Upper lobe of left lung (tissue), 6 donors: ENCODE measurements around the gene SLC8A2. TPM values are rescaled to one million over a fixed set of nuclear protein-coding genes. Genes with fewer than 3 reads are reported as not detected.

ENCODE experiments used
- ATAC-seq, 2 donors: fragments of 200-7000 bp; cut with Tn5 transposase; one replicate each; pipeline ENCODE4 v1.9.1; 2022; ENCODE audit warnings: mild to moderate bottlenecking in 2 of 2, moderate library complexity in 2 of 2; ENCODE audit not compliant: low FRiP score in 2 of 2
- DNase-seq, 2 donors: peaks; one replicate each; pipeline ENCODE4 v3.0.0-alpha.2; 2019 to 2020
- H3K27ac ChIP-seq, 4 donors: fragments of 200-600 bp; sonication (generic); one replicate each; pipeline ENCODE4 v1.5.1; 2016 to 2019
- H3K27me3 ChIP-seq, 4 donors: fragments of 200-600 bp; sonication (generic); one replicate each; pipeline ENCODE4 v1.5.1; 2017 to 2019
- H3K36me3 ChIP-seq, 4 donors: fragments of 200-600 bp; sonication (generic); one replicate each; pipeline ENCODE4 v1.5.1; 2016 to 2019
- H3K4me1 ChIP-seq, 4 donors: fragments of 200-600 bp; sonication (generic); one replicate each; pipeline ENCODE4 v1.5.1; 2018 to 2019
- H3K4me3 ChIP-seq, 4 donors: fragments of 200-600 bp; sonication (generic); one replicate each; pipeline ENCODE4 v1.5.1; 2017 to 2019; ENCODE audit warnings: mild to moderate bottlenecking in 2 of 4, moderate library complexity in 1 of 4
- H3K9me3 ChIP-seq, 4 donors: fragments of 200-600 bp; sonication (generic); one replicate each; pipeline ENCODE4 v1.5.1; 2018 to 2019
- EP300 ChIP-seq, 4 donors: sonication (generic); formaldehyde crosslinking; IDR thresholded peaks; one replicate each; pipeline ENCODE4 v1.5.1; 2017; ENCODE audit warnings: antibody characterized with exemption in 4 of 4, control low read depth in 2 of 4
- POLR2A ChIP-seq, 4 donors: fragments of 450-650 bp; IDR thresholded peaks; one replicate each; pipeline ENCODE4 v1.5.1; 2016 to 2017; ENCODE audit warnings: antibody characterized with exemption in 4 of 4, mild to moderate bottlenecking in 2 of 4
- POLR2AphosphoS5 ChIP-seq, 2 donors: sonication (generic); formaldehyde crosslinking; IDR thresholded peaks; one replicate each; pipeline ENCODE4 v1.5.1; 2017; ENCODE audit warnings: antibody characterized with exemption in 2 of 2
- WGBS, 2 donors: methylation state at CpG; one replicate each; pipeline ENCODE4 v1.1.5; 2017 to 2018; 5-methylcytosine and 5-hydroxymethylcytosine counted together
- total RNA-seq, 6 donors: library from RNA; depleted of rRNA in 4 of 6; stranded (reverse); fragments of >200 nt in 4 of 6; gene quantifications; one replicate each; pipeline versions ENCODE4 v1.1.0 to v1.2.1, GENCODE V29; 2016 to 2021
- TF ChIP-seq, protein P1 (sequence below), 6 experiments: fragments of 450-650 bp in 4 of 6; fragments of 200-600 bp in 2 of 6; sonication (generic) in 2 of 6; IDR thresholded peaks; one replicate each; pipeline ENCODE4 v1.5.1; 2016 to 2019; ENCODE audit warnings: antibody characterized with exemption in 6 of 6
- donor health status: DM: no; HTN: no; CAD: no; lungs with moderate emphysema.
- donor health status: DM: no; HTN: yes; CAD: no; lungs with severe emphysema.

SLC8A2 gene
- total RNA-seq, 6 donors from 2014 or later: 0.11 to 0.64 (median 0.15) TPM; not detected in 3

DNA sequence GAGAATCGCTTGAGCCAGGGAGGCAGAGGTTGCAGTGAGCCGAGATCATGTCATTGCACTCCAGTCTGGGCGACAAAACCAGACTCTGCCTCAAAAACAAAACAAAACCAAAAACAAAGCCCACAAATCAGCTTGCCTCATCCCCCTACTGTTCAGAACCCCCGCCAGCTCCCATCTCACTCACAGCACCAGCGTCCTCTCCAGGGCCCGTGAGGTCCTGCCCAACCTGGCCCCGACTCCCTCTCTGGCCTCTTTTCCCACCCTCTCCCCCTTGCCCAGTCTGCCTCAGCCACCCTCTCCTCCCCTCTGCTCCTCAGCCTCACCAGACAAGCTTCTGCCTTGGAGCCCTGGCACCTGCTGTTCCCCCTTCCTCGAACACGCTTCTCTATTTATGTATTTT lies 3.8 kb downstream of the SLC8A2 start:
- Histone ChIP-seq H3K9me3 (no peaks in the 10 kb centered on the region), H3K27ac (no peak overlapping the region), H3K4me1 (peaks cover 0 to 14% (median 7%) of the 10 kb centered on the region in 4 donors), H3K36me3 (no peaks in the 10 kb centered on the region), H3K27me3 (peaks cover 0 to 32% (median 14%) of the 10 kb centered on the region in 4 donors), H3K4me3 (no peak overlapping the region)
- WGBS, 2 donors: 43 to 48% methylated on average over 9 of the region's 9 CpGs
- TF ChIP-seq POLR2A (IDR thresholded peaks at IDR 0.05) (no peak), EP300 (IDR thresholded peaks at IDR 0.05) (no peak), POLR2AphosphoS5 (IDR thresholded peaks at IDR 0.05) (no peak)
- TF ChIP-seq, protein P1, sequence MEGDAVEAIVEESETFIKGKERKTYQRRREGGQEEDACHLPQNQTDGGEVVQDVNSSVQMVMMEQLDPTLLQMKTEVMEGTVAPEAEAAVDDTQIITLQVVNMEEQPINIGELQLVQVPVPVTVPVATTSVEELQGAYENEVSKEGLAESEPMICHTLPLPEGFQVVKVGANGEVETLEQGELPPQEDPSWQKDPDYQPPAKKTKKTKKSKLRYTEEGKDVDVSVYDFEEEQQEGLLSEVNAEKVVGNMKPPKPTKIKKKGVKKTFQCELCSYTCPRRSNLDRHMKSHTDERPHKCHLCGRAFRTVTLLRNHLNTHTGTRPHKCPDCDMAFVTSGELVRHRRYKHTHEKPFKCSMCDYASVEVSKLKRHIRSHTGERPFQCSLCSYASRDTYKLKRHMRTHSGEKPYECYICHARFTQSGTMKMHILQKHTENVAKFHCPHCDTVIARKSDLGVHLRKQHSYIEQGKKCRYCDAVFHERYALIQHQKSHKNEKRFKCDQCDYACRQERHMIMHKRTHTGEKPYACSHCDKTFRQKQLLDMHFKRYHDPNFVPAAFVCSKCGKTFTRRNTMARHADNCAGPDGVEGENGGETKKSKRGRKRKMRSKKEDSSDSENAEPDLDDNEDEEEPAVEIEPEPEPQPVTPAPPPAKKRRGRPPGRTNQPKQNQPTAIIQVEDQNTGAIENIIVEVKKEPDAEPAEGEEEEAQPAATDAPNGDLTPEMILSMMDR (IDR thresholded peaks at IDR 0.05): no peak
- ATAC-seq (no peak), DNase-seq (no peak)

DNA sequence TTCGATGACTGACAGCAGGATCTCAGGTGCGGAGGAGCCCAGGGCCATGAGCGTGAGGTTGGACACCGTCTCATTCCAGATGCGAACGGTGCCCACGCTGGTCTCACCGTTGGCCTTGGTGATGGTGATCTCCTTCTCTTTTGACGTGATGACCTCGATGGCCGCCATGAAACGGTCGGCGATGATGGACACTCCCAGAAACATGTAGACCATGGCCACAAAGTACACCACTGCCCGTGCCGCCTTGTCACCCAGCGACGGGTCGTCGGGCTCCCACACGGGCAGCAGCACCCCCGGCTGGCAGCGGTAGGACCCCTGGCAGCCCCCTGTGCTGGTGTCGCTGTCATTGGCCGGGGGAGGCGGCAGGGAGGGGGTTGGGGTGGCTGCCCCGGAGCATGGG lies 5.7 kb downstream of the SLC8A2 start:
- peak in 1 of 2 donors; percentile 74 for DNase-seq
- TF ChIP-seq EP300 (IDR thresholded peaks at IDR 0.05) (no peak), POLR2AphosphoS5 (IDR thresholded peaks at IDR 0.05) (no peak), POLR2A (IDR thresholded peaks at IDR 0.05) (no peak)
- TF ChIP-seq, protein P1 (IDR thresholded peaks at IDR 0.05): no peak
- no peak for ATAC-seq
- no peaks in the 10 kb centered on the region for H3K9me3 ChIP-seq
- WGBS, 2 donors: 87 to 93% methylated on average over 14 to 27 of the region's 27 CpGs
- no peaks in the 10 kb centered on the region for H3K36me3 ChIP-seq
- no peaks in the 10 kb centered on the region for H3K4me1 ChIP-seq
- no peak overlapping the region for H3K4me3 ChIP-seq
- H3K27me3 ChIP-seq: peaks cover 0 to 16% (median 7%) of the 10 kb centered on the region in 4 donors
- H3K27ac ChIP-seq: no peak overlapping the region

DNA sequence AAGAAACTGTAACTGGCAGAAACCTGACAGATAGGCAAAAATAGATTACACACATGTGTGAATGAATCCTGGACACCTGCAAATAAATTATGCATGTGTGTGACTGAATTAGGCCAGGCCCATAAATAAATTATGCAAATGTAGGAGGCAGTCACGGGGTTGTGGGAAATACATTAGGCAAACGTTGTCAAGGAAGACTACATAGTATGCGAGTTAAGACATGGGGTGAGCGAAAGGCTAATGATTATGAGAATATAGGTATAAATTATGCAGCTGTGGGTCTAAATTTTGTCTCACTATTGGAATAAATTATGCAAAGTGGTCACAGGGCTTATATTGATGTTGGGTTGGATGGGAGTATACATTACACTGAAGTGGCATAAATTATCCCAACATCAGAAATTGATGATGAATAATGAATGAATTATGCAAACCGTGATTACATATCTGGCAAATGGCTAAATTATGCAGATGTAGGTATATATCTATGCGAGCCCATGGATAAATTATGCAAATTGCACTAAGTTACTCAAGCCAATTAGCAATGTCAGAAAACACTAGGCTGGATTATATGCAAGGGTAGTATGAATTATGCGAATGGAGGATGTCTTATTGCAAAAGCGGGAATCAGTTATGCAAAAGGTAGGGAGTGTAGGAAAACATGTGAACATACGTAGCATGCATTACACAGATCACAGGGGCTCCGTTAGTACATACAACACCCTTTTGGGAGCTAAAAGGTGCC lies 6.8 kb downstream of the SLC8A2 start:
- TF ChIP-seq, protein P1 (IDR thresholded peaks at IDR 0.05): no peak
- no peak for TF ChIP-seq POLR2AphosphoS5 (IDR thresholded peaks at IDR 0.05)
- no peak for TF ChIP-seq POLR2A (IDR thresholded peaks at IDR 0.05)
- TF ChIP-seq EP300 (IDR thresholded peaks at IDR 0.05): no peak
- H3K27me3 ChIP-seq: peaks cover 0 to 15% (median 7%) of the 10 kb centered on the region in 4 donors
- H3K4me1 ChIP-seq: no peaks in the 10 kb centered on the region
- ATAC-seq (no peak), DNase-seq (no peak)
- H3K9me3 ChIP-seq: no peaks in the 10 kb centered on the region
- H3K4me3 ChIP-seq: no peak overlapping the region
- H3K36me3 ChIP-seq: no peaks in the 10 kb centered on the region
- WGBS, 2 donors: 68 to 74% methylated on average over 10 of the region's 10 CpGs
- H3K27ac ChIP-seq: no peak overlapping the region

DNA sequence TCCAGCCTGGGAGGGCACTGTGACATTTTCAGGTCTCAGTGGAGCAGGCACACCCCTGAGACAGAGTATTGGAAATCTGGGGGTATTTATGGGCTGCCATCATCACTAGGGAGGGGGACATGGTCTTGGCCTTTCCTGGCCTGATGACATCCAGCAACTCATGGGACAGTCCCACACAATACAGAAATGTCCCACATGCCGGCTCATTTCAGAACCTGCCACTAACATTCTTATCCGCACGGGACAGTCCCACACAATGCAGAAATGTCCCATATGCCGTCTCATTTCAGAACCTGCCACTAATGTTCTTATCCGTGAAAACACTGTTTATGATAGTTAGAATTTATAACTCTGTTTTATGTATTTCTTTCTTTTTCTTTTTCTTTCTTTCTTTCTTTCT lies 9.8 kb downstream of the SLC8A2 start:
- WGBS, 2 donors: 83 to 87% methylated on average over 5 of the region's 5 CpGs
- DNase-seq (no peak), ATAC-seq (no peak)
- TF ChIP-seq, protein P1 (IDR thresholded peaks at IDR 0.05): no peak
- TF ChIP-seq POLR2A (IDR thresholded peaks at IDR 0.05): no peak
- no peak for TF ChIP-seq EP300 (IDR thresholded peaks at IDR 0.05)
- TF ChIP-seq POLR2AphosphoS5 (IDR thresholded peaks at IDR 0.05): no peak
- peaks cover 0 to under 1% (median 0%) of the 10 kb centered on the region in 4 donors for H3K9me3 ChIP-seq
- H3K4me3 ChIP-seq: no peak overlapping the region
- H3K36me3 ChIP-seq: no peaks in the 10 kb centered on the region
- H3K27me3 ChIP-seq: peaks cover 0 to 22% (median 10%) of the 10 kb centered on the region in 4 donors
- H3K27ac ChIP-seq: no peak overlapping the region
- peaks cover 0 to 6% (median 3%) of the 10 kb centered on the region in 4 donors for H3K4me1 ChIP-seq
